ENCODE data around the gene JAM3. TPM values are rescaled to one million over a fixed set of nuclear protein-coding genes. Genes with fewer than 3 reads are reported as not detected.

The JAM3 gene
- total and polyA plus RNA-seq, 10 of the 15 experiments (the other 5 are each of a cell fraction or from before 2014, with no cell fraction given), result 0.04 to 1.1 (median 0.32) TPM; not detected in 1

- no peak for ATAC-seq
- intact Hi-C loops (cut with micrococcal nuclease; ENCODE audit: unreplicated experiment) (no loop called here), in situ Hi-C loops (cut with MboI) (no loop called here)
- POLR2A ChIA-PET, result no interaction called here
- Histone ChIP-seq H3K36me3 (ENCODE audit: control insufficient read depth in 2 of 2, insufficient read depth in 2 of 2, low read length in 1 of 2) (peaks cover 8 to 11% of the 10 kb centered on the region in 2 experiments; a peak in 3 of 4 replicates), H3K9ac (ENCODE audit: control insufficient read depth, insufficient read depth, low read length) (no peak overlapping the region), H3K4me3 (no peak overlapping the region), H4K20me1 (ENCODE audit: control insufficient read depth, insufficient read depth) (no peaks in the 10 kb centered on the region), H3K79me2 (ENCODE audit: control insufficient read depth, insufficient read depth, low read length) (no peaks in the 10 kb centered on the region), H2AFZ (ENCODE audit: control insufficient read depth, low read depth, low read length) (no peak overlapping the region), H3K27me3 (replicated peaks in 1 of 2; ENCODE audit: control insufficient read depth in 2 of 2, insufficient read depth in 2 of 2, low read length in 1 of 2) (no peaks in the 10 kb centered on the region), H3K27ac (ENCODE audit: control insufficient read depth, insufficient read depth) (no peak overlapping the region), H3K9me3 (replicated peaks; ENCODE audit: control insufficient read depth, insufficient read depth, low read length) (no peaks in the 10 kb centered on the region), H3K4me1 (ENCODE audit: control insufficient read depth, insufficient read depth, low read length) (no peaks in the 10 kb centered on the region), H3K4me2 (ENCODE audit: control insufficient read depth, insufficient read depth) (no peak overlapping the region)
- RAD21 ChIA-PET (ENCODE audit: unreplicated experiment), result no interaction called here
- CTCF ChIA-PET, result interaction anchor here (1.1 to 1.2 kb wide), 2 partner anchors 10 to 226 kb away, joined by 3 read pairs; no protein-coding TSS in a partner anchor
- SMC1A ChIA-PET (ENCODE audit: uncharacterized antibody, unreplicated experiment), result interaction anchor here (1.1 kb wide), 1 partner anchor 15 kb away, joined by 3 read pairs; no protein-coding TSS in a partner anchor
- no peak for DNase-seq (ENCODE audit: low read depth, low spot score)
- BruUV-seq (replicated peaks), result no TSS peak
- no peak for TF ChIP-seq HDAC6 (IDR thresholded peaks at IDR 0.05; ENCODE audit: unreplicated experiment)
- TF ChIP-seq, protein P1, sequence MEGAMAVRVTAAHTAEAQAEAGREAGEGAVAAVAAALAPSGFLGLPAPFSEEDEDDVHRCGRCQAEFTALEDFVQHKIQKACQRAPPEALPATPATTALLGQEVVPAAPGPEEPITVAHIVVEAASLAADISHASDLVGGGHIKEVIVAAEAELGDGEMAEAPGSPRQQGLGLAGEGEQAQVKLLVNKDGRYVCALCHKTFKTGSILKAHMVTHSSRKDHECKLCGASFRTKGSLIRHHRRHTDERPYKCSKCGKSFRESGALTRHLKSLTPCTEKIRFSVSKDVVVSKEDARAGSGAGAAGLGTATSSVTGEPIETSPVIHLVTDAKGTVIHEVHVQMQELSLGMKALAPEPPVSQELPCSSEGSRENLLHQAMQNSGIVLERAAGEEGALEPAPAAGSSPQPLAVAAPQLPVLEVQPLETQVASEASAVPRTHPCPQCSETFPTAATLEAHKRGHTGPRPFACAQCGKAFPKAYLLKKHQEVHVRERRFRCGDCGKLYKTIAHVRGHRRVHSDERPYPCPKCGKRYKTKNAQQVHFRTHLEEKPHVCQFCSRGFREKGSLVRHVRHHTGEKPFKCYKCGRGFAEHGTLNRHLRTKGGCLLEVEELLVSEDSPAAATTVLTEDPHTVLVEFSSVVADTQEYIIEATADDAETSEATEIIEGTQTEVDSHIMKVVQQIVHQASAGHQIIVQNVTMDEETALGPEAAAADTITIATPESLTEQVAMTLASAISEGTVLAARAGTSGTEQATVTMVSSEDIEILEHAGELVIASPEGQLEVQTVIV (IDR thresholded peaks at IDR 0.05; ENCODE audit: borderline replicate concordance, partially characterized antibody), result no peak
- TF ChIP-seq, protein P2, sequence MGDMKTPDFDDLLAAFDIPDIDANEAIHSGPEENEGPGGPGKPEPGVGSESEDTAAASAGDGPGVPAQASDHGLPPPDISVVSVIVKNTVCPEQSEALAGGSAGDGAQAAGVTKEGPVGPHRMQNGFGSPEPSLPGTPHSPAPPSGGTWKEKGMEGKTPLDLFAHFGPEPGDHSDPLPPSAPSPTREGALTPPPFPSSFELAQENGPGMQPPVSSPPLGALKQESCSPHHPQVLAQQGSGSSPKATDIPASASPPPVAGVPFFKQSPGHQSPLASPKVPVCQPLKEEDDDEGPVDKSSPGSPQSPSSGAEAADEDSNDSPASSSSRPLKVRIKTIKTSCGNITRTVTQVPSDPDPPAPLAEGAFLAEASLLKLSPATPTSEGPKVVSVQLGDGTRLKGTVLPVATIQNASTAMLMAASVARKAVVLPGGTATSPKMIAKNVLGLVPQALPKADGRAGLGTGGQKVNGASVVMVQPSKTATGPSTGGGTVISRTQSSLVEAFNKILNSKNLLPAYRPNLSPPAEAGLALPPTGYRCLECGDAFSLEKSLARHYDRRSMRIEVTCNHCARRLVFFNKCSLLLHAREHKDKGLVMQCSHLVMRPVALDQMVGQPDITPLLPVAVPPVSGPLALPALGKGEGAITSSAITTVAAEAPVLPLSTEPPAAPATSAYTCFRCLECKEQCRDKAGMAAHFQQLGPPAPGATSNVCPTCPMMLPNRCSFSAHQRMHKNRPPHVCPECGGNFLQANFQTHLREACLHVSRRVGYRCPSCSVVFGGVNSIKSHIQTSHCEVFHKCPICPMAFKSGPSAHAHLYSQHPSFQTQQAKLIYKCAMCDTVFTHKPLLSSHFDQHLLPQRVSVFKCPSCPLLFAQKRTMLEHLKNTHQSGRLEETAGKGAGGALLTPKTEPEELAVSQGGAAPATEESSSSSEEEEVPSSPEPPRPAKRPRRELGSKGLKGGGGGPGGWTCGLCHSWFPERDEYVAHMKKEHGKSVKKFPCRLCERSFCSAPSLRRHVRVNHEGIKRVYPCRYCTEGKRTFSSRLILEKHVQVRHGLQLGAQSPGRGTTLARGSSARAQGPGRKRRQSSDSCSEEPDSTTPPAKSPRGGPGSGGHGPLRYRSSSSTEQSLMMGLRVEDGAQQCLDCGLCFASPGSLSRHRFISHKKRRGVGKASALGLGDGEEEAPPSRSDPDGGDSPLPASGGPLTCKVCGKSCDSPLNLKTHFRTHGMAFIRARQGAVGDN (IDR thresholded peaks at IDR 0.05), result no peak
- TF ChIP-seq TARDBP (IDR thresholded peaks at IDR 0.05; ENCODE audit: borderline replicate concordance), result no peak
- no peak for TF ChIP-seq KAT2A (conservative IDR thresholded peaks at IDR 0.05; ENCODE audit: control insufficient read depth, low read depth, low read length)
- WGBS (ENCODE audit: insufficient coverage, insufficient replicate concordance, low lambda C conversion rate, missing lambda C conversion rate), result 98% methylated on average over 12 of the region's 12 CpGs
- no peak for FAIRE-seq
Measured at GRCh38 chr11:134150195-134150903, 81.5 kb downstream of the JAM3 start.

Measured in GM12878 (cell line).